Measurements from ENCODE around the gene PAIP2.

PAIP2 gene, protein sequence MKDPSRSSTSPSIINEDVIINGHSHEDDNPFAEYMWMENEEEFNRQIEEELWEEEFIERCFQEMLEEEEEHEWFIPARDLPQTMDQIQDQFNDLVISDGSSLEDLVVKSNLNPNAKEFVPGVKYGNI

DNA sequence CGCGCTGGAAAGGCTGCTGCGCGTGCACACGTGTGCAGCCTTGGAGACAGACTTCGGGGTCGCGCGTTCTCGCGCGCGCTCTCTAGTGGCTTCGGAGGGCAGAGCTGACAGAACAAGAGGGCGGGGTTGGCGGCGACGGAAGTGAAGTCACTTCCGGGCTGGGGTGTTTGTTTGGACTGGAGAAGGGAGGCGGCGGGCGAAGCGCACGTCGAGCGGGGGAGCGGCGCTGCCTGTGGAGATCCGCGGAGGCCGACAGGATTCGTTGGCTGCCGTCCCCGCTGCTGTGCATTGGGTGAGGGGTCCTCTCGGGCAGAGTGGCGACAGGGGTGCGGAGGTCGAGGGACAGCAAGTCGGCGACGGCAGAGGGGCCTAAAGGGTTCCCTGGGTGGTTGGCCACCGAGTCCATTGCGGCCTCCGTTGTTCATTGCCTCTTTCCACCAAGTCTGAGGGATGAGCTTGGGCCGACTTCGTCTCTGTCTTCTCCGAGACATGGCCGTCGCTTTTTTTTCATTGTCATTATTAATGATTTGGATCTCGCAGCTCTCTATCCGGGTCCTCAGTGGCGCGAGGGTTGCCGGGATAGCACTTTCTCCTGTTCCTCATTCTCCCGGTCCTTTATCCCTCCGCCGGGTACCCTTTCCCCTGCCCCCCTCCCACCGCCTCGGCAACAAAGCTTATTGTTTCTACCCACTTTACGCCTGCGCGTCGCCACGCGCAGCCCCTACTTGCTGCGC lies at the start of gene PAIP2:
Gene PAIP2, plus strand, starts transcription at position 166 of the 734 bp plus-strand sequence. CDS start 21,931 bp downstream, outside the sequence.
- H3K4me3 ChIP-seq (ENCODE audit: low read depth, low read length): peak within 1 kb of the TSS; percentile 91
- peak; percentile 98 for DNase-seq (ENCODE audit: low read depth)
- TF ChIP-seq, protein P1, sequence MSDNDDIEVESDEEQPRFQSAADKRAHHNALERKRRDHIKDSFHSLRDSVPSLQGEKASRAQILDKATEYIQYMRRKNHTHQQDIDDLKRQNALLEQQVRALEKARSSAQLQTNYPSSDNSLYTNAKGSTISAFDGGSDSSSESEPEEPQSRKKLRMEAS (IDR thresholded peaks at IDR 0.05; ENCODE audit: low read depth, low read length): peak; percentile 97
- TF ChIP-seq POLR2A (IDR thresholded peaks at IDR 0.05; ENCODE audit: extremely low read depth, insufficient read length): peak; percentile 89
- peak; percentile 89 for TF ChIP-seq MYC (IDR thresholded peaks at IDR 0.05; ENCODE audit: low read depth, low read length)
- TF ChIP-seq, protein P2, sequence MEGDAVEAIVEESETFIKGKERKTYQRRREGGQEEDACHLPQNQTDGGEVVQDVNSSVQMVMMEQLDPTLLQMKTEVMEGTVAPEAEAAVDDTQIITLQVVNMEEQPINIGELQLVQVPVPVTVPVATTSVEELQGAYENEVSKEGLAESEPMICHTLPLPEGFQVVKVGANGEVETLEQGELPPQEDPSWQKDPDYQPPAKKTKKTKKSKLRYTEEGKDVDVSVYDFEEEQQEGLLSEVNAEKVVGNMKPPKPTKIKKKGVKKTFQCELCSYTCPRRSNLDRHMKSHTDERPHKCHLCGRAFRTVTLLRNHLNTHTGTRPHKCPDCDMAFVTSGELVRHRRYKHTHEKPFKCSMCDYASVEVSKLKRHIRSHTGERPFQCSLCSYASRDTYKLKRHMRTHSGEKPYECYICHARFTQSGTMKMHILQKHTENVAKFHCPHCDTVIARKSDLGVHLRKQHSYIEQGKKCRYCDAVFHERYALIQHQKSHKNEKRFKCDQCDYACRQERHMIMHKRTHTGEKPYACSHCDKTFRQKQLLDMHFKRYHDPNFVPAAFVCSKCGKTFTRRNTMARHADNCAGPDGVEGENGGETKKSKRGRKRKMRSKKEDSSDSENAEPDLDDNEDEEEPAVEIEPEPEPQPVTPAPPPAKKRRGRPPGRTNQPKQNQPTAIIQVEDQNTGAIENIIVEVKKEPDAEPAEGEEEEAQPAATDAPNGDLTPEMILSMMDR (IDR thresholded peaks at IDR 0.05; ENCODE audit: low read depth, low read length): peak; percentile 74

DNA sequence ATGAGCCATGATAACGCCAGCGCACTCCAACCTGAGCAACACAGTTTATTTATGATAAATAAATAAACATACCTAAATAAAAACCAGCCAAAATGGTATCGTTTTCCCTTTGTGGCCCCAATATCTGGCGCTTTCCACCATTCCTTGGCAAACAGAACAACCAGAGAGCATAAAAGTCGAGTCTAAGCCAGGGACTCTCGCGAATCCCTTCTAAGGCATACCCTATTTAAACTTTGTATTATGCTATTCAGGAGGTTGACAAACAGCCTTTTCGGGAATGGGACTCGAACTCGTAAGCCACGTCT lies 48.5 kb upstream of the PAIP2 start:
- DNase-seq (ENCODE audit: low read depth): no peak
- peak overlapping the region; percentile 73 for H3K4me3 ChIP-seq (ENCODE audit: low read depth, low read length)
- TF ChIP-seq, protein P2 (IDR thresholded peaks at IDR 0.05; ENCODE audit: low read depth, low read length): no peak

DNA sequence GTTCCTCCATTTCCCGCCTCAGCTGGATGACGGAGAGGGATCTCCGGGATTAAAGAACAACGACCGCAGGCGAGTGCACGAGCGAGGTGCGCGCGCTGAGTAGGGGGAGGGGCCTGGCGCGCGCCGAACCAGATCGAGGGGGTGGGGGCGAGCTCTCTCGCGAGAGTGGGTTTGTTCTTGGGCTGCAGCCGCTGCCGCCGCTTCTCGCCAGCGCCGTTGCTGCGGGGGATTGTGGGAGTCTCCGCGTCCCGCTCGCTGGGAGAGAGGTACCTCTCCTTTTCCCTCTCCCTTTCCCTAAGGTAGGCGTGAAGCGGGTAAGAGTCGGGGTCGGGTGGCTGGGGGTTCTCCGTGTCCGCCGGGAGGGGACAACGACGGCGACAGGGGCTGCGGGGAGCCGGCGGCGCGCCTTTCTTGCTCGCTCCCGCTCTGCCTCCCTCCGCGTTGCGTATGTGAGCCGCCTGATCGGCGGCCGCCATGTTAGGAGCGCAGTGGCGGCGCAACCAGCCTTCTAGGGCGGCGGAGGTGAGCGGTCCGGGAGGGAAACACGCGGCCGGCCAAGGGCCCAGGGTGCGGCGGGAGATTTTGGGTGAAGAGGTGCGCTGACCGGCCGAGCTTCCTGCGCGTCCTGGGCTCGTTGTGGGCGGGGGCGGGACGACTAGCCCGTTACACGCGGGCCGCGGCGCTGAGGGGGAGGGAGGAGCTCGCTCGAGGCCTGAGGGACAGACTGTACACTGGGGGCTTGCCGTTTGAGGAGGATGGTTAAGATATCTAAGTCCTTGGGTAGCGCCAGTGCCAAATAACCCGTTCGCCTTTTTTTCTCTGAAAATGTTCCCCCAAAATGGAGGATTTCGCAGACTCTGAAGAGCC lies 47.9 kb upstream of the PAIP2 start, which contains the start of gene MATR3:
Gene MATR3, plus strand, starts transcription at position 234 of the 867 bp plus-strand sequence. CDS start 13,676 bp downstream, outside the sequence.
- TF ChIP-seq, protein P1 (IDR thresholded peaks at IDR 0.05; ENCODE audit: low read depth, low read length): peak; percentile 32; the same call in 1 of the 2 replicates
- TF ChIP-seq POLR2A (IDR thresholded peaks at IDR 0.05; ENCODE audit: extremely low read depth, insufficient read length) (peak; percentile 91), MYC (IDR thresholded peaks at IDR 0.05; ENCODE audit: low read depth, low read length) (peak; percentile 49)
- TF ChIP-seq, protein P2 (IDR thresholded peaks at IDR 0.05; ENCODE audit: low read depth, low read length): no peak
- peak; percentile 96 for DNase-seq (ENCODE audit: low read depth)
- peak within 1 kb of the TSS; percentile 88 for H3K4me3 ChIP-seq (ENCODE audit: low read depth, low read length)

DNA sequence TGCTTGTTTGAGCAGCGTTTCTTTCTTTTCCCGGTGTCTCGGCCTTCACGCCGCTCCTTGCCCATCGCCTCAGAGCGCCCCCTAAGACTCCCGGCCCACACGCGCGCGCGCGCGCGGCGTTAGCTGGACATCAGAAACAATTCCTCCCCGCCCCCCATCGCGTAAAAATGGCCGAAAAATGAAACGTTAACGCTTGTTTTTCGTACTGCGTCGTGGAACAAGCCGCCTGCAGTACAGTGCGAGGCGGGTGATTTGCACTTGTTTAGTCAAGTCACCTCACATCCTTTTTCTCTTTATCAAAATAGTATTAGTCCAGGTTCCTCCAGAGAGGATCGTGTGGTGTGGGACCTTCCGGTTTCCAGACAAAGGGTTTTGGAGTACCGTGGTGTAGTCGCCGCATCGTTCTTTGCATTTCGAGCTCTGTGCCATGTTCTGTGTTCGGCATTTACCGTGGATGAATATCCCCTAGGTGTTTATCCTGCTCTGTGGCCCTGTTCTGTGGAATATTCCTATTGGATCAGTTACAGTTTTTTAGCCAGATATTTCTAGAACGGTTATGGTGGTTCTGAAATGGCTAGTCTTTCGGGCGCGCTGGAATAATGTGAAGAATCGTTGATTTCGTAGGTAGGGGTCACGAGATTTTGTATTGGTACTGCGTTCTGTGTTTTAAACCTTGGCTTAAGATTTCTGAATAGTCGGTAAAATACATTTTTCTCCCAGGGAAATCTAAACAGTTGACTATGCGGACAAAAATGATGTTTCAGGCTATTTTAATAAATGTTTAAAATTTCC lies 47.1 kb upstream of the PAIP2 start:
- TF ChIP-seq MYC (IDR thresholded peaks at IDR 0.05; ENCODE audit: low read depth, low read length) (no peak), POLR2A (IDR thresholded peaks at IDR 0.05; ENCODE audit: extremely low read depth, insufficient read length) (no peak)
- TF ChIP-seq, protein P1 (IDR thresholded peaks at IDR 0.05; ENCODE audit: low read depth, low read length): peak; percentile 54; the same call in 1 of the 2 replicates
- TF ChIP-seq, protein P2 (IDR thresholded peaks at IDR 0.05; ENCODE audit: low read depth, low read length): peak; percentile 41
- DNase-seq (ENCODE audit: low read depth): peak; percentile 88
- H3K4me3 ChIP-seq (ENCODE audit: low read depth, low read length): peak overlapping the region; percentile 88

DNA sequence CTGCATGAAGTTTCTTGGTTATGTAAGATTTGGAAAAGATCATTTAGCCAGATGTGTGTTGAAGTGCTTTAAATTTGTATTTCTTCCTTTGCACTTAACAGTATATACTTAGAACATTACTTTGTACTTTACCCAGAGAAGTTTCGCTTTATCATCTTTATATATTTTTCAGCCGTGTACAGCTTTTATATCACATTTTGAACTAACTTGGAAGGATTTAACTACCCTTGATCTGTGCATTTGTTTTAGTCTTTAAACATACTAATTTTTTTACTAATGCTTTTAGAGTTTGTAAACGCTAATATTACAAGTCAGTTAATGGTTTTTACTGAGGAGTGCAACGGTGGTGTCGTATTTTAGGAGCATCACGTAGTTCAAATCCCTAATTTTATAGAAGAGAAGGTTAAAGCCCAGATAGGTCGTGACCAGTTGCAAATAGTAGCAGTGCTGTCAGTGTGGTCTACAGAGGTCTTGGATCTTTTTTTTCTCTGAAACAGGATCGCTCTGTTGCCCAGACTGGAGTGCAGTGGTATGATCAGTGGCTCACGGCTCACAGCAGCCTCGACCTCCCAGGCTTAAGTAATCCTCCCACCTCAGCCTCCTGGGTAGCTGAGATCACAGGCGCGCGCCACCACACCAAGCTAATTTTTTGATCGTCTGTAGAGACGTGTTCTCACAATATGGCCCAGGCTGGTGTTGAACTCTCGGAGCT lies 46.2 kb upstream of the PAIP2 start:
- no peak for DNase-seq (ENCODE audit: low read depth)
- TF ChIP-seq, protein P1 (IDR thresholded peaks at IDR 0.05; ENCODE audit: low read depth, low read length): no peak
- TF ChIP-seq POLR2A (IDR thresholded peaks at IDR 0.05; ENCODE audit: extremely low read depth, insufficient read length) (no peak), MYC (IDR thresholded peaks at IDR 0.05; ENCODE audit: low read depth, low read length) (no peak)
- TF ChIP-seq, protein P2 (IDR thresholded peaks at IDR 0.05; ENCODE audit: low read depth, low read length): no peak
- H3K4me3 ChIP-seq (ENCODE audit: low read depth, low read length): peak overlapping the region; percentile 88
